IgD-negative memory B cell (primary cell): Measurements from ENCODE around the gene CATSPER2. TPM values are rescaled to one million over a fixed set of nuclear protein-coding genes. Genes with fewer than 3 reads are reported as not detected.
"Not testable (repeated sequence)": the region's sequence is repeated elsewhere in the genome, so short reads cannot be mapped to it uniquely, and the experiment has no call there.

ENCODE experiments used
- H3K27ac Mint-ChIP-seq, 3 donors: one replicate each; pipeline ENCODE4 v1.8.0; 2020 to 2022; ENCODE audit warnings: mild to moderate bottlenecking in 3 of 3, mixed read lengths in 3 of 3, moderate library complexity in 1 of 3
- H3K27me3 Mint-ChIP-seq: one replicate; pipeline ENCODE4 v1.8.0; 2021; ENCODE audit warnings: mixed read lengths
- H3K36me3 Mint-ChIP-seq: one replicate; pipeline ENCODE4 v1.8.0; 2020; ENCODE audit warnings: mild to moderate bottlenecking, mixed read lengths
- H3K4me1 Mint-ChIP-seq, 3 donors: one replicate each; pipeline ENCODE4 v1.8.0; 2020 to 2022; ENCODE audit warnings: mixed read lengths in 3 of 3, mild to moderate bottlenecking in 1 of 3
- H3K4me3 Mint-ChIP-seq, 4 donors: one replicate each; pipeline ENCODE4 v1.8.0; 2020 to 2022; ENCODE audit warnings: mild to moderate bottlenecking in 4 of 4, mixed read lengths in 4 of 4, moderate library complexity in 3 of 4
- H3K9me3 Mint-ChIP-seq, 3 donors: one replicate each; pipeline ENCODE4 v1.8.0; 2020 to 2021; ENCODE audit warnings: mixed read lengths in 3 of 3, mild to moderate bottlenecking in 1 of 3
- polyA plus RNA-seq: library from polyadenylated mRNA; unstranded; fragments of 300-500 nt; fragmentation: Illumina TruSeq; gene quantifications from one replicate; pipeline ENCODE4 v1.2.3, GENCODE V29; 2021

Gene CATSPER2
- polyA plus RNA-seq: 3.2 TPM

GRCh38 chr15:43648649-43649429, at the start of gene CATSPER2:
Gene CATSPER2, minus strand, starts transcription at chr15:43648844. Its CDS starts 783 bp downstream, at chr15:43648061.
- Mint-ChIP-seq H3K36me3 (peaks cover 3% of the 10 kb centered on the region), H3K4me1 (peaks cover 5 to 11% (median 8%) of the 10 kb centered on the region in 3 donors), H3K9me3 (no peaks in the 10 kb centered on the region), H3K4me3 (no peak within 1 kb of the TSS), H3K27ac (no peak within 1 kb of the TSS), H3K27me3 (no peaks in the 10 kb centered on the region)

- not testable (repeated sequence) for H3K4me1 Mint-ChIP-seq, H3K27ac Mint-ChIP-seq, H3K36me3 Mint-ChIP-seq, H3K4me3 Mint-ChIP-seq, H3K9me3 Mint-ChIP-seq, H3K27me3 Mint-ChIP-seq
Measured at GRCh38 chr15:43693148-43694022, 44.7 kb upstream of the CATSPER2 start, which contains the start of gene CKMT1A. Gene CKMT1A, plus strand, starts transcription at chr15:43693859. Its CDS starts 192 bp downstream, at chr15:43694051.

GRCh38 chr15:43692679-43693078, 44.0 kb upstream of the CATSPER2 start:
- not testable (repeated sequence) for H3K27ac Mint-ChIP-seq, H3K27me3 Mint-ChIP-seq, H3K4me3 Mint-ChIP-seq

GRCh38 chr15:43689604-43690301, 41.1 kb upstream of the CATSPER2 start:
- not testable (repeated sequence) for H3K36me3 Mint-ChIP-seq, H3K9me3 Mint-ChIP-seq, H3K4me1 Mint-ChIP-seq, H3K27me3 Mint-ChIP-seq, H3K4me3 Mint-ChIP-seq, H3K27ac Mint-ChIP-seq

More at GRCh38 chr15:43692679-43693078, 44.0 kb upstream of the CATSPER2 start:
- H3K4me1 Mint-ChIP-seq, H3K36me3 Mint-ChIP-seq, H3K9me3 Mint-ChIP-seq: not testable (repeated sequence)

GRCh38 chr15:43674175-43674574, 25.5 kb upstream of the CATSPER2 start:
- not testable (repeated sequence) for H3K27me3 Mint-ChIP-seq, H3K36me3 Mint-ChIP-seq, H3K27ac Mint-ChIP-seq, H3K4me3 Mint-ChIP-seq, H3K9me3 Mint-ChIP-seq, H3K4me1 Mint-ChIP-seq

- not testable (repeated sequence) for H3K27me3 Mint-ChIP-seq, H3K4me3 Mint-ChIP-seq, H3K36me3 Mint-ChIP-seq, H3K9me3 Mint-ChIP-seq, H3K27ac Mint-ChIP-seq, H3K4me1 Mint-ChIP-seq
Measured at GRCh38 chr15:43666177-43666576, 17.5 kb upstream of the CATSPER2 start.

- not testable (repeated sequence) for H3K36me3 Mint-ChIP-seq, H3K9me3 Mint-ChIP-seq, H3K27ac Mint-ChIP-seq, H3K4me3 Mint-ChIP-seq, H3K4me1 Mint-ChIP-seq, H3K27me3 Mint-ChIP-seq
Measured at GRCh38 chr15:43663333-43663732, 14.7 kb upstream of the CATSPER2 start.

- H3K4me1 Mint-ChIP-seq, H3K9me3 Mint-ChIP-seq, H3K36me3 Mint-ChIP-seq, H3K27ac Mint-ChIP-seq, H3K4me3 Mint-ChIP-seq, H3K27me3 Mint-ChIP-seq: not testable (repeated sequence)
Measured at GRCh38 chr15:43662293-43662692, 13.6 kb upstream of the CATSPER2 start.

GRCh38 chr15:43659727-43660126, 11.1 kb upstream of the CATSPER2 start:
- not testable (repeated sequence) for H3K4me1 Mint-ChIP-seq, H3K36me3 Mint-ChIP-seq, H3K27me3 Mint-ChIP-seq, H3K4me3 Mint-ChIP-seq, H3K9me3 Mint-ChIP-seq, H3K27ac Mint-ChIP-seq

- not testable (repeated sequence) for H3K9me3 Mint-ChIP-seq, H3K36me3 Mint-ChIP-seq, H3K27ac Mint-ChIP-seq, H3K27me3 Mint-ChIP-seq, H3K4me3 Mint-ChIP-seq
- H3K4me1 Mint-ChIP-seq: peaks cover 5 to 11% (median 8%) of the 10 kb centered on the region in 3 donors
Measured at GRCh38 chr15:43649430-43649926, 834 bp upstream of the CATSPER2 start.

GRCh38 chr15:43638464-43639204, 10.0 kb downstream of the CATSPER2 start:
- Mint-ChIP-seq H3K27ac (peak overlapping the region in 1 of 3 donors; percentile 64), H3K4me3 (peak overlapping the region; percentile 46 to 77 (median 60))
- H3K36me3 Mint-ChIP-seq, H3K4me1 Mint-ChIP-seq, H3K27me3 Mint-ChIP-seq, H3K9me3 Mint-ChIP-seq: not testable (repeated sequence)

GRCh38 chr15:43626937-43627336, 21.7 kb downstream of the CATSPER2 start:
- not testable (repeated sequence) for H3K36me3 Mint-ChIP-seq, H3K4me3 Mint-ChIP-seq, H3K9me3 Mint-ChIP-seq, H3K27me3 Mint-ChIP-seq, H3K4me1 Mint-ChIP-seq, H3K27ac Mint-ChIP-seq

GRCh38 chr15:43625106-43625505, 23.5 kb downstream of the CATSPER2 start:
- no peak overlapping the region for H3K4me3 Mint-ChIP-seq
- no peaks in the 10 kb centered on the region for H3K4me1 Mint-ChIP-seq
- no peak overlapping the region for H3K27ac Mint-ChIP-seq
- peaks cover 4% of the 10 kb centered on the region for H3K27me3 Mint-ChIP-seq
- no peaks in the 10 kb centered on the region for H3K9me3 Mint-ChIP-seq
- H3K36me3 Mint-ChIP-seq: no peaks in the 10 kb centered on the region

GRCh38 chr15:43622068-43622799, 26.4 kb downstream of the CATSPER2 start:
- H3K27me3 Mint-ChIP-seq, H3K27ac Mint-ChIP-seq, H3K4me3 Mint-ChIP-seq, H3K36me3 Mint-ChIP-seq, H3K9me3 Mint-ChIP-seq, H3K4me1 Mint-ChIP-seq: not testable (repeated sequence)
